ENCODE measurements around the gene MARK2.

DNA sequence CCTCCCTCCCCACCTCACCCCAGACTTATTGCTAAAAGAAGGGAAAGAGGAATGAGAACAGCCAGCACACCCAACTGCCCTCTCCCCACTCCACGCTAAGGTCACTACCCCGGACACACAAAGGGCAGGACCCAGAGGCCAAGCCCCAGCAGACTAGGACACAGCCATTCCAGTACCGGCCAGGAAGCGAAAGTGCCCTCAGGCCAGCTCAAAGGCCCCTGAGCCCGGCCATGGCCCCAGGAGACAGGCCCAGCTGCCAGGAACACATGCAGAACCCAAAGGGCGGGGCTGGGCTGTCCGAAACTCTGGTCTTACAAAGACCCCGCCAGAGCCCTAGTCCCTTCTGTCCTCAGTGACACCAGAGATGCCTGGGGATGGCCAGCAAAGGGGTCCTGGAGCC lies 72.5 kb downstream of the MARK2 start:
- no peak for TF ChIP-seq FOSL2 (IDR thresholded peaks at IDR 0.05; ENCODE audit: borderline replicate concordance, low read depth)
- TF ChIP-seq, protein P1, sequence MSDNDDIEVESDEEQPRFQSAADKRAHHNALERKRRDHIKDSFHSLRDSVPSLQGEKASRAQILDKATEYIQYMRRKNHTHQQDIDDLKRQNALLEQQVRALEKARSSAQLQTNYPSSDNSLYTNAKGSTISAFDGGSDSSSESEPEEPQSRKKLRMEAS (IDR thresholded peaks at IDR 0.05; ENCODE audit: low read depth): no peak
- TF ChIP-seq, protein P2, sequence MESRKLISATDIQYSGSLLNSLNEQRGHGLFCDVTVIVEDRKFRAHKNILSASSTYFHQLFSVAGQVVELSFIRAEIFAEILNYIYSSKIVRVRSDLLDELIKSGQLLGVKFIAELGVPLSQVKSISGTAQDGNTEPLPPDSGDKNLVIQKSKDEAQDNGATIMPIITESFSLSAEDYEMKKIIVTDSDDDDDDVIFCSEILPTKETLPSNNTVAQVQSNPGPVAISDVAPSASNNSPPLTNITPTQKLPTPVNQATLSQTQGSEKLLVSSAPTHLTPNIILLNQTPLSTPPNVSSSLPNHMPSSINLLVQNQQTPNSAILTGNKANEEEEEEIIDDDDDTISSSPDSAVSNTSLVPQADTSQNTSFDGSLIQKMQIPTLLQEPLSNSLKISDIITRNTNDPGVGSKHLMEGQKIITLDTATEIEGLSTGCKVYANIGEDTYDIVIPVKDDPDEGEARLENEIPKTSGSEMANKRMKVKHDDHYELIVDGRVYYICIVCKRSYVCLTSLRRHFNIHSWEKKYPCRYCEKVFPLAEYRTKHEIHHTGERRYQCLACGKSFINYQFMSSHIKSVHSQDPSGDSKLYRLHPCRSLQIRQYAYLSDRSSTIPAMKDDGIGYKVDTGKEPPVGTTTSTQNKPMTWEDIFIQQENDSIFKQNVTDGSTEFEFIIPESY (IDR thresholded peaks at IDR 0.05; ENCODE audit: borderline replicate concordance, low read depth): no peak
- TF ChIP-seq, protein P3, sequence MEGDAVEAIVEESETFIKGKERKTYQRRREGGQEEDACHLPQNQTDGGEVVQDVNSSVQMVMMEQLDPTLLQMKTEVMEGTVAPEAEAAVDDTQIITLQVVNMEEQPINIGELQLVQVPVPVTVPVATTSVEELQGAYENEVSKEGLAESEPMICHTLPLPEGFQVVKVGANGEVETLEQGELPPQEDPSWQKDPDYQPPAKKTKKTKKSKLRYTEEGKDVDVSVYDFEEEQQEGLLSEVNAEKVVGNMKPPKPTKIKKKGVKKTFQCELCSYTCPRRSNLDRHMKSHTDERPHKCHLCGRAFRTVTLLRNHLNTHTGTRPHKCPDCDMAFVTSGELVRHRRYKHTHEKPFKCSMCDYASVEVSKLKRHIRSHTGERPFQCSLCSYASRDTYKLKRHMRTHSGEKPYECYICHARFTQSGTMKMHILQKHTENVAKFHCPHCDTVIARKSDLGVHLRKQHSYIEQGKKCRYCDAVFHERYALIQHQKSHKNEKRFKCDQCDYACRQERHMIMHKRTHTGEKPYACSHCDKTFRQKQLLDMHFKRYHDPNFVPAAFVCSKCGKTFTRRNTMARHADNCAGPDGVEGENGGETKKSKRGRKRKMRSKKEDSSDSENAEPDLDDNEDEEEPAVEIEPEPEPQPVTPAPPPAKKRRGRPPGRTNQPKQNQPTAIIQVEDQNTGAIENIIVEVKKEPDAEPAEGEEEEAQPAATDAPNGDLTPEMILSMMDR (IDR thresholded peaks at IDR 0.05): no peak
- no peak for TF ChIP-seq SIN3A (IDR thresholded peaks at IDR 0.05; ENCODE audit: borderline replicate concordance, low read depth, low read length)
- no peak for TF ChIP-seq RCOR1 (IDR thresholded peaks at IDR 0.05; ENCODE audit: low read length)
- no peak for TF ChIP-seq FOXJ3 (CRISPR knock-in tag; IDR thresholded peaks at IDR 0.05)
- TF ChIP-seq EP300 (IDR thresholded peaks at IDR 0.05; ENCODE audit: borderline replicate concordance in 1 of 2, low read depth in 1 of 2, low read length in 1 of 2): no peak
- TF ChIP-seq, protein P4, sequence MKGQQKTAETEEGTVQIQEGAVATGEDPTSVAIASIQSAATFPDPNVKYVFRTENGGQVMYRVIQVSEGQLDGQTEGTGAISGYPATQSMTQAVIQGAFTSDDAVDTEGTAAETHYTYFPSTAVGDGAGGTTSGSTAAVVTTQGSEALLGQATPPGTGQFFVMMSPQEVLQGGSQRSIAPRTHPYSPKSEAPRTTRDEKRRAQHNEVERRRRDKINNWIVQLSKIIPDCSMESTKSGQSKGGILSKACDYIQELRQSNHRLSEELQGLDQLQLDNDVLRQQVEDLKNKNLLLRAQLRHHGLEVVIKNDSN (IDR thresholded peaks at IDR 0.05; ENCODE audit: borderline replicate concordance, low read depth): no peak
- no peak for TF ChIP-seq YY1 (IDR thresholded peaks at IDR 0.05; ENCODE audit: low read depth)
- TF ChIP-seq GABPA (IDR thresholded peaks at IDR 0.05; ENCODE audit: low read depth): no peak

Data from SK-N-SH (cell line).